DND-41 (cell line): ENCODE data around the gene WDR49.

Experiments used
- CTCF ChIP-seq: IDR thresholded peaks from 2 replicates; pipeline ENCODE4 v1.5.1; 2012; ENCODE audit warnings: borderline replicate concordance, low read length, moderate library complexity, mild to moderate bottlenecking; ENCODE audit not compliant: poor library complexity, severe bottlenecking; ENCODE audit errors: extremely low read depth
- EZH2 ChIP-seq: IDR thresholded peaks from 3 replicates; pipeline ENCODE4 v1.6.1; 2012; ENCODE audit warnings: borderline replicate concordance, low read depth, mild to moderate bottlenecking, moderate library complexity, low read length, inconsistent platforms; ENCODE audit not compliant: severe bottlenecking

GRCh38 chr3:167671878-167672427 is 18.2 kb upstream of the WDR49 start:
- TF ChIP-seq CTCF: no peak
- no peak for TF ChIP-seq EZH2
